ENCODE measurements around the gene ARSD. TPM values are rescaled to one million over a fixed set of nuclear protein-coding genes. Genes with fewer than 3 reads are reported as not detected.
A peak's percentile ranks its signal among the peaks of the same experiment; 100 is the strongest.

ARSD gene
- polyA plus RNA-seq, 3 donors = 19.2 to 28.6 (median 19.7) TPM

GRCh38 chrX:2962381-2962780 lies 33.2 kb upstream of the ARSD start:
- Mint-ChIP-seq H3K36me3 (no peaks in the 10 kb centered on the region), H3K27me3 (ENCODE audit: low read depth in 3 of 3) (peaks cover 0 to 25% (median 5%) of the 10 kb centered on the region in 3 donors), H3K4me1 (peaks cover 2% of the 10 kb centered on the region), H3K27ac (no peak overlapping the region), H3K9me3 (peaks cover 0 to 5% (median 0%) of the 10 kb centered on the region in 7 donors), H3K4me3 (no peak overlapping the region)
- no peak overlapping the region for H3K4me3 ChIP-seq (replicated peaks in 1 of 3; ENCODE audit: low read depth in 2 of 3, low read length in 3 of 3)
- no peaks in the 10 kb centered on the region for H3K4me1 ChIP-seq (ENCODE audit: control insufficient read depth in 1 of 2, insufficient read depth in 2 of 2, low read length in 2 of 2)
- DNase-seq = no peak
- H3K9me3 ChIP-seq (replicated peaks in 1 of 2; ENCODE audit: control insufficient read depth in 1 of 2, insufficient read depth in 1 of 2, low read length in 2 of 2) = no peaks in the 10 kb centered on the region
- intact Hi-C loops (cut with micrococcal nuclease) = no loop called here
- no peaks in the 10 kb centered on the region for H3K27me3 ChIP-seq (ENCODE audit: control insufficient read depth in 2 of 2, insufficient read depth in 2 of 2, low read length in 2 of 2)
- no peaks in the 10 kb centered on the region for H3K79me2 ChIP-seq (ENCODE audit: insufficient read depth, low read length)
- no peak overlapping the region for H3K4me2 ChIP-seq (replicated peaks; ENCODE audit: extremely low read depth, low read length, poor library complexity, severe bottlenecking)
- no peaks in the 10 kb centered on the region for H3K36me3 ChIP-seq (replicated peaks in 1 of 2; ENCODE audit: control insufficient read depth in 1 of 2, insufficient read depth in 2 of 2, low read length in 2 of 2)
- H2AFZ ChIP-seq (ENCODE audit: insufficient read depth, low read depth, low read length, poor library complexity, severe bottlenecking) = no peak overlapping the region
- TF ChIP-seq, protein P1, sequence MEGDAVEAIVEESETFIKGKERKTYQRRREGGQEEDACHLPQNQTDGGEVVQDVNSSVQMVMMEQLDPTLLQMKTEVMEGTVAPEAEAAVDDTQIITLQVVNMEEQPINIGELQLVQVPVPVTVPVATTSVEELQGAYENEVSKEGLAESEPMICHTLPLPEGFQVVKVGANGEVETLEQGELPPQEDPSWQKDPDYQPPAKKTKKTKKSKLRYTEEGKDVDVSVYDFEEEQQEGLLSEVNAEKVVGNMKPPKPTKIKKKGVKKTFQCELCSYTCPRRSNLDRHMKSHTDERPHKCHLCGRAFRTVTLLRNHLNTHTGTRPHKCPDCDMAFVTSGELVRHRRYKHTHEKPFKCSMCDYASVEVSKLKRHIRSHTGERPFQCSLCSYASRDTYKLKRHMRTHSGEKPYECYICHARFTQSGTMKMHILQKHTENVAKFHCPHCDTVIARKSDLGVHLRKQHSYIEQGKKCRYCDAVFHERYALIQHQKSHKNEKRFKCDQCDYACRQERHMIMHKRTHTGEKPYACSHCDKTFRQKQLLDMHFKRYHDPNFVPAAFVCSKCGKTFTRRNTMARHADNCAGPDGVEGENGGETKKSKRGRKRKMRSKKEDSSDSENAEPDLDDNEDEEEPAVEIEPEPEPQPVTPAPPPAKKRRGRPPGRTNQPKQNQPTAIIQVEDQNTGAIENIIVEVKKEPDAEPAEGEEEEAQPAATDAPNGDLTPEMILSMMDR (IDR thresholded peaks at IDR 0.05) = no peak
- WGBS (ENCODE audit: insufficient coverage) = 100% methylated on average over 5 of the region's 11 CpGs
- no peak overlapping the region for H3K9ac ChIP-seq (ENCODE audit: insufficient read depth, low read length, poor library complexity, severe bottlenecking)
- no peaks in the 10 kb centered on the region for H4K20me1 ChIP-seq (ENCODE audit: insufficient read depth, low read length)
- no peak overlapping the region for H3K27ac ChIP-seq (ENCODE audit: low read depth in 1 of 2, low read length in 2 of 2)

DNA sequence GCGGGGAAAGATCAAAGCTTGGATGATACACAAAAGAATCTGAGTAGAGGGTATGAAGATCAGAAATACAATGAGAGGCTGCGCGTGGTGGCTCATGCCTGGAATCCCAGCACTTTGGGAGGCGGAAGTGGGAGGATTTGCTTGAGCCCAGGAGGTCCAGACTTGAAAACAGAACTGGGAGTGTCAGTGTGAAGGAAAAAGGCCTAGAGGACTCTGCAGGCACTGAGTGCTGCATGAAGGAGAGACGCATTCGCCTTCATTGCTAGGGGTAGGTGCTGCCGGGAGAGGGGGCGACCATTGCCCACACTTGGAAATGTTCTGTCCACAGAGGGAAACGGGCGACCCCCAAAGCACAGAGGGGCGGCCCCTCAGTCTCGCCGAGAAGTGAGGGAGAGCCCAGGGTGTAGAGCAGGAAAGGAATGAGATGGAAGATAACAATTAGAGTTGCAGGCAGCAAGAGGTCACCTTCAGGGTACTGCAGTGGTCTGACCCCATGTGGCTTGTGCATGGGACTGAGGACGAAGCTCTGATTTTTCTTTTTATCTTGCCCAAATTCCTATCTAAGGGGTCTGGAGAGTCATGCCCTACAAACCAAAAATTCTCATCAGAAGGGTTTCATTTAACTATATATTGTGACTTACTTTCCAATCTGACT lies 31.8 kb upstream of the ARSD start:
- TF ChIP-seq, protein P1 (IDR thresholded peaks at IDR 0.05) = no peak
- WGBS (ENCODE audit: insufficient coverage) = 94% methylated on average over 4 of the region's 14 CpGs
- Histone ChIP-seq H3K9ac (ENCODE audit: insufficient read depth, low read length, poor library complexity, severe bottlenecking) (no peak overlapping the region), H3K36me3 (replicated peaks in 1 of 2; ENCODE audit: control insufficient read depth in 1 of 2, insufficient read depth in 2 of 2, low read length in 2 of 2) (no peaks in the 10 kb centered on the region), H2AFZ (ENCODE audit: insufficient read depth, low read depth, low read length, poor library complexity, severe bottlenecking) (no peak overlapping the region), H4K20me1 (ENCODE audit: insufficient read depth, low read length) (no peaks in the 10 kb centered on the region), H3K4me3 (replicated peaks in 1 of 3; ENCODE audit: low read depth in 2 of 3, low read length in 3 of 3) (no peak overlapping the region), H3K4me2 (replicated peaks; ENCODE audit: extremely low read depth, low read length, poor library complexity, severe bottlenecking) (no peak overlapping the region), H3K27me3 (ENCODE audit: control insufficient read depth in 2 of 2, insufficient read depth in 2 of 2, low read length in 2 of 2) (no peaks in the 10 kb centered on the region), H3K9me3 (replicated peaks in 1 of 2; ENCODE audit: control insufficient read depth in 1 of 2, insufficient read depth in 1 of 2, low read length in 2 of 2) (no peaks in the 10 kb centered on the region), H3K27ac (ENCODE audit: low read depth in 1 of 2, low read length in 2 of 2) (no peak overlapping the region), H3K4me1 (ENCODE audit: control insufficient read depth in 1 of 2, insufficient read depth in 2 of 2, low read length in 2 of 2) (no peaks in the 10 kb centered on the region), H3K79me2 (ENCODE audit: insufficient read depth, low read length) (no peaks in the 10 kb centered on the region)
- no peak for DNase-seq
- Mint-ChIP-seq H3K27ac (peak overlapping the region in 1 of 7 donors; percentile 64), H3K27me3 (ENCODE audit: low read depth in 3 of 3) (peaks cover 3 to 25% (median 5%) of the 10 kb centered on the region in 3 donors), H3K4me3 (peak overlapping the region in 1 of 2 donors; percentile 31), H3K36me3 (no peaks in the 10 kb centered on the region), H3K4me1 (peaks cover under 1% of the 10 kb centered on the region), H3K9me3 (peaks cover 0 to 5% (median 0%) of the 10 kb centered on the region in 7 donors)
- intact Hi-C loops (cut with micrococcal nuclease) = no loop called here
